C4-2B (cell line): Measurements from ENCODE around the gene THRB.

ENCODE experiments used
- CTCF ChIP-seq: fragments of 450-650 bp; conservative IDR thresholded peaks from 2 replicates; pipeline ENCODE4 v1.5.1; 2017; ENCODE audit warnings: mild to moderate bottlenecking
- ZFX ChIP-seq: fragments of 450-650 bp; IDR thresholded peaks from 2 replicates; pipeline ENCODE4 v1.6.1; 2017

GRCh38 chr3:24450160-24450907, 44.3 kb downstream of the THRB start:
- TF ChIP-seq CTCF (no peak), ZFX (no peak)
